Articular chondrocyte of knee joint (primary cell): ENCODE data around the gene ARHGAP21. TPM values are rescaled to one million over a fixed set of nuclear protein-coding genes. Genes with fewer than 3 reads are reported as not detected.

Experiments used
- small RNA-seq: library from RNA; depleted of rRNA; stranded (forward); fragments of <200 nt; gene quantifications from one replicate; pipeline ENCODE3, GENCODE V24; 2012
- total RNA-seq: library from RNA; depleted of rRNA; stranded (reverse); fragments of >200 nt; gene quantifications from 2 replicates; pipeline ENCODE4 v1.2.3, GENCODE V29; 2012

Gene ARHGAP21
- total RNA-seq, result 259 and 274 TPM in 2 replicates

DNA sequence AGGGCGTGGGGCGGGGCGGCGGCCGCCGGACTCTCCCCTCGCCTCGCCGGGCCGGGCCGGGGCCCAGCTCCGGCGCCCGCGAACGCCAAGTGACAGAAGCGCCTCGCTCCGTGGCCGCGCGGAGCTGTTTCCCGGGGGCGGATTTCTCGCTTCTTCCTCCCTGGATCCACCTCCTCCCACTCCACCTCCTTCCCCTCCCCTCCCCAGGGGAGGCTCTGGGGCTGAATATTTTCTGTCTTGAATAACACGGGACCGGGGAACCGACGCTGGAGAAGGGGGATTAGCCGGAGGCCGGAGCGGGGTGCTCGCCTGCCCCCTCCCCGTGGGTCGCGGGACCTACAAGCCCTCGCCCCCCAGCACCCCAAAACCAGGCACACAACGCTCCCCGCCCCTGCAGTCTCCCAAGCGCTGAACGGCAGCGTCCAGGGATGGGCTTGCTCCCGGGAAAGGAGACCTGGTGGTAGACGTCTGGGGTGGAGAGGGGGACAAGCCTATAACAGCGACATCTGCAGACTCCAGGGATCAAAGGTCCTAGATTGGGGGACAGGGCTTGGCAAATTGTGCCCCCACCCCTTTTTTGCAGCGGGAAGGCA lies at the start of gene ARHGAP21:
Gene ARHGAP21 (minus strand): TSS at position 100 of the 593 bp plus-strand sequence. CDS start 1,988 bp downstream, outside the sequence.

Small RNA genes within 50 kb of the gene (small RNA-seq; reads per million reads assigned to genes)
- not detected for gene RNA5SP305

Other genes starting within 250 kb of the ARHGAP21 start
- 17.8 and 23.5 TPM in 2 replicates for gene PRTFDC1, start 228.7 kb upstream of the ARHGAP21 start, total RNA-seq